Hepatocyte (in vitro differentiated cells): ENCODE measurements around the gene CD69. TPM values are rescaled to one million over a fixed set of nuclear protein-coding genes. Genes with fewer than 3 reads are reported as not detected.

Source experiments
- DNase-seq: peaks from one replicate; pipeline ENCODE4 v3.0.0-alpha.2; 2016; ENCODE audit warnings: low spot score
- H2AFZ ChIP-seq: fragments of 200-600 bp; sonication (generic); 2 replicates; pipeline ENCODE4 v1.6.0; 2016; ENCODE audit warnings: antibody characterized with exemption, mild to moderate bottlenecking
- H3K27ac ChIP-seq: fragments of 200-600 bp; sonication (generic); 2 replicates; pipeline ENCODE4 v1.5.1; 2016; ENCODE audit warnings: mild to moderate bottlenecking
- H3K27me3 ChIP-seq: fragments of 200-600 bp; sonication (generic); 2 replicates; pipeline ENCODE4 v1.6.1; 2016
- H3K36me3 ChIP-seq: fragments of 200-600 bp; sonication (generic); replicated peaks from 2 replicates; pipeline ENCODE4 v1.5.1; 2016; ENCODE audit warnings: low read depth; ENCODE audit not compliant: insufficient read depth
- H3K4me1 ChIP-seq: fragments of 200-600 bp; sonication (generic); 2 replicates; pipeline ENCODE4 v1.5.1; 2016; ENCODE audit warnings: mild to moderate bottlenecking, moderate library complexity; ENCODE audit not compliant: insufficient read depth
- H3K4me2 ChIP-seq: fragments of 200-600 bp; sonication (generic); 2 replicates; pipeline ENCODE4 v1.6.0; 2016
- H3K4me3 ChIP-seq: fragments of 200-600 bp; sonication (generic); 2 replicates; pipeline ENCODE4 v1.5.1; 2016; ENCODE audit warnings: mild to moderate bottlenecking
- H3K79me2 ChIP-seq: fragments of 200-600 bp; sonication (generic); 2 replicates; pipeline ENCODE4 v1.6.0; 2017; ENCODE audit warnings: mild to moderate bottlenecking
- H3K9me2 ChIP-seq: fragments of 200-600 bp; sonication (generic); replicated peaks from 2 replicates; pipeline ENCODE4 v1.6.0; 2017; ENCODE audit warnings: mild to moderate bottlenecking; ENCODE audit not compliant: insufficient read depth
- H3K9me3 ChIP-seq: fragments of 200-600 bp; sonication (generic); 2 replicates; pipeline ENCODE4 v1.5.1; 2016; ENCODE audit warnings: low read depth, mild to moderate bottlenecking
- H4K20me1 ChIP-seq: fragments of 200-600 bp; sonication (generic); 2 replicates; pipeline ENCODE4 v1.6.0; 2016; ENCODE audit warnings: mild to moderate bottlenecking; ENCODE audit not compliant: insufficient read depth, poor library complexity, severe bottlenecking
- EZH2 ChIP-seq: fragments of 200-600 bp; sonication (generic); IDR thresholded peaks from 2 replicates; pipeline ENCODE4 v1.6.1; 2016; ENCODE audit warnings: antibody characterized with exemption, mild to moderate bottlenecking, borderline replicate concordance
- EZH2phosphoT487 ChIP-seq: fragments of 200-600 bp; sonication (generic); IDR thresholded peaks from one replicate; pipeline ENCODE4 v1.6.1; 2018; ENCODE audit warnings: antibody characterized with exemption, mild to moderate bottlenecking, low read depth, moderate library complexity; ENCODE audit not compliant: unreplicated experiment, severe bottlenecking
- WGBS: methylation state at CpG from one replicate; pipeline ENCODE4 v1.1.6; 2016; ENCODE audit warnings: low lambda C conversion rate; ENCODE audit errors: missing lambda C conversion rate; 5-methylcytosine and 5-hydroxymethylcytosine counted together
- polyA plus RNA-seq: library from polyadenylated mRNA; unstranded; fragments of >200 nt; fragmentation: Nextera tagmentation; extraction: Ambion mirVana; gene quantifications from 2 replicates; pipeline ENCODE4 v1.2.1, GENCODE V29; 2016
- total RNA-seq: library from RNA; depleted of rRNA; stranded (reverse); fragments of >200 nt; gene quantifications from 2 replicates; pipeline ENCODE4 v1.2.3, GENCODE V29; 2014
- TF ChIP-seq, protein P1 (sequence below): fragments of 200-600 bp; sonication (generic); IDR thresholded peaks from 2 replicates; pipeline ENCODE4 v1.5.1; 2016; ENCODE audit warnings: antibody characterized with exemption, mild to moderate bottlenecking; ENCODE audit not compliant: poor library complexity

Gene CD69
- total and polyA plus RNA-seq, 2 experiments from 2014 or later: 0.07 to 0.57 TPM

- Histone ChIP-seq H3K36me3 (no peaks in the 10 kb centered on the region), H3K27ac (no peak overlapping the region), H3K4me1 (no peaks in the 10 kb centered on the region), H3K9me2 (no peaks in the 10 kb centered on the region), H3K4me3 (no peak overlapping the region), H4K20me1 (no peaks in the 10 kb centered on the region), H3K9me3 (no peaks in the 10 kb centered on the region), H3K79me2 (no peaks in the 10 kb centered on the region), H3K27me3 (no peaks in the 10 kb centered on the region), H3K4me2 (no peak overlapping the region), H2AFZ (no peak overlapping the region)
- TF ChIP-seq EZH2phosphoT487 (no peak), EZH2 (no peak)
- TF ChIP-seq, protein P1, sequence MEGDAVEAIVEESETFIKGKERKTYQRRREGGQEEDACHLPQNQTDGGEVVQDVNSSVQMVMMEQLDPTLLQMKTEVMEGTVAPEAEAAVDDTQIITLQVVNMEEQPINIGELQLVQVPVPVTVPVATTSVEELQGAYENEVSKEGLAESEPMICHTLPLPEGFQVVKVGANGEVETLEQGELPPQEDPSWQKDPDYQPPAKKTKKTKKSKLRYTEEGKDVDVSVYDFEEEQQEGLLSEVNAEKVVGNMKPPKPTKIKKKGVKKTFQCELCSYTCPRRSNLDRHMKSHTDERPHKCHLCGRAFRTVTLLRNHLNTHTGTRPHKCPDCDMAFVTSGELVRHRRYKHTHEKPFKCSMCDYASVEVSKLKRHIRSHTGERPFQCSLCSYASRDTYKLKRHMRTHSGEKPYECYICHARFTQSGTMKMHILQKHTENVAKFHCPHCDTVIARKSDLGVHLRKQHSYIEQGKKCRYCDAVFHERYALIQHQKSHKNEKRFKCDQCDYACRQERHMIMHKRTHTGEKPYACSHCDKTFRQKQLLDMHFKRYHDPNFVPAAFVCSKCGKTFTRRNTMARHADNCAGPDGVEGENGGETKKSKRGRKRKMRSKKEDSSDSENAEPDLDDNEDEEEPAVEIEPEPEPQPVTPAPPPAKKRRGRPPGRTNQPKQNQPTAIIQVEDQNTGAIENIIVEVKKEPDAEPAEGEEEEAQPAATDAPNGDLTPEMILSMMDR: no peak
- no peak for DNase-seq
- 89% methylated on average over 2 of the region's 2 CpGs for WGBS
Observed at GRCh38 chr12:9795945-9796344, 35.2 kb upstream of the CD69 start.

DNA sequence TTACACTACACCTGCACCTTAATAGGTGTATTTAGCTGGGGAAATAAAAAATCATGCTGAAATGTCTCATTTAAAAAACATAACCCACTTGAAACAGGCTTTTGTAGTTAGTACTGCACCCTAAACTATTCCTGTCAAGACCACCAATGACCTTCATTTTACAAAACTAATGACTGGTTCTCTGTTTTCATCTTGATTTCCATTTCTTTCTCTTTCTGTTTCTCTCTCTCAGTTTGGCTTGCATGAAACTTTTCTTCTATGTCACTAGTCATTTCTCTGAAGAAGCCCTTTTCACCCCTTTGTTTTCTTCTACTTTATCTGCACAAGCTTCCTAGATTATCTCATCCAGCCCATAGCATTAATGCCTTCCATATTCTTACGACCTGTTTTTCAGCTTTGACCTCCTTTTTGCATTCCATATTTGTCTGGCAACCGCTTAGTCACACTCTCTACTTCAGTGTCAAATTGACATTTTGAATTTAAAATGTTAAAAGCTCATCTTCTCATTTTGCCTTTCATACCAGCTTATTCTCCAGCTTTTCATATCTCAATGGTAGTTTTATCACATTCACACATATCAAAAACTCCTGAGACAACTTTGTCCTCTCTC lies 33.9 kb upstream of the CD69 start:
- Histone ChIP-seq H3K9me3 (peaks cover 4% of the 10 kb centered on the region), H3K4me2 (no peak overlapping the region), H3K79me2 (no peaks in the 10 kb centered on the region), H3K4me3 (no peak overlapping the region), H3K27ac (no peak overlapping the region), H3K27me3 (no peaks in the 10 kb centered on the region), H3K4me1 (no peaks in the 10 kb centered on the region), H3K9me2 (no peaks in the 10 kb centered on the region), H2AFZ (no peak overlapping the region), H3K36me3 (no peaks in the 10 kb centered on the region), H4K20me1 (no peaks in the 10 kb centered on the region)
- TF ChIP-seq EZH2phosphoT487 (no peak), EZH2 (no peak)
- TF ChIP-seq, protein P1: no peak
- no peak for DNase-seq
- 71% methylated on average over 2 of the region's 2 CpGs for WGBS

DNA sequence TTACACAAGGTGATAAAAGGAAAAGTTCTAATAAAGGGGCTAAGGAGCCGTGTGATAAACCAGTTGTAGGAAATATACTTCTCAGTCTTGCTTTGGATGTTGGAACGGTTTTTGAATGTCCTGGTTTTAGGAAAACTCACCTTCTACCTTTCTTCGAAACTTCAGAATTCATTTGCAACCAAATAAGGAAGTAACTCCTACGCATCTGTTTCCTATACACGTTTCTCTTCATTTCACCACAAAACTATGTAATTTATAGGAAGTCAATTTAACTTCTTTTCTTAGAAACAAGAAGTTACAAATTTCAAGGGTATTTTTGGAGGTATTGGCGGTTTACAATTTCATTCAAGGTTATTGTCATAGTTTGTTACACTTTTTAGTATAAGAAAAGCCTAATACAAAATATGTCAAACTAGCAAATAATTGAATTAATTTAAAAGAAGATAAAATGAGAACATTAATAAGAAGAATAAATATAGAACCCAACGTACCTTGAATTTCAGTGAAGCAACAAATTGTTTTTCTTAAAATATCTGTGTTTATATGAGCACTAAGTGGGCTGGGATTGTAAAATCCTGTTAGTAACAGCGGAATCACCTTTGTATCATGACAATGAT lies 33.2 kb upstream of the CD69 start:
- WGBS: 90% methylated on average over 8 of the region's 8 CpGs
- Histone ChIP-seq H3K9me2 (no peaks in the 10 kb centered on the region), H3K4me3 (no peak overlapping the region), H3K36me3 (no peaks in the 10 kb centered on the region), H4K20me1 (no peaks in the 10 kb centered on the region), H3K9me3 (peaks cover 4% of the 10 kb centered on the region), H3K79me2 (no peaks in the 10 kb centered on the region), H2AFZ (no peak overlapping the region), H3K27me3 (no peaks in the 10 kb centered on the region), H3K4me1 (no peaks in the 10 kb centered on the region), H3K4me2 (no peak overlapping the region), H3K27ac (no peak overlapping the region)
- no peak for DNase-seq
- TF ChIP-seq, protein P1: no peak
- TF ChIP-seq EZH2 (no peak), EZH2phosphoT487 (no peak)
